ENCODE data around the gene ANKRD11. TPM values are rescaled to one million over a fixed set of nuclear protein-coding genes. Genes with fewer than 3 reads are reported as not detected.

The ANKRD11 gene
- total RNA-seq, 1 experiment from 2014 or later: 266 TPM

Other genes with a start within 250 kb of the ANKRD11 start
- 116 TPM for gene SPG7, start 17.8 kb upstream of the ANKRD11 start, total RNA-seq (2021; ENCODE audit: unreplicated experiment)
- 4,404 TPM for gene RPL13, start 70.1 kb upstream of the ANKRD11 start, total RNA-seq (2021; ENCODE audit: unreplicated experiment)
- gene CPNE7, start 85.2 kb upstream of the ANKRD11 start, total RNA-seq (2021; ENCODE audit: unreplicated experiment): 201 TPM
- gene DPEP1, start 123.1 kb upstream of the ANKRD11 start, total RNA-seq (2021; ENCODE audit: unreplicated experiment): 1.1 TPM
- 158 TPM for gene CHMP1A, start 167.1 kb upstream of the ANKRD11 start, total RNA-seq (2021; ENCODE audit: unreplicated experiment)
- 24.9 TPM for gene SPATA33, start 167.3 kb upstream of the ANKRD11 start, total RNA-seq (2021; ENCODE audit: unreplicated experiment)
- gene CDK10, start 196.1 kb upstream of the ANKRD11 start, total RNA-seq (2021; ENCODE audit: unreplicated experiment): 165 TPM
- gene SPATA2L, start 211.1 kb upstream of the ANKRD11 start, total RNA-seq (2021; ENCODE audit: unreplicated experiment): 50.5 TPM
- gene VPS9D1, start 230.3 kb upstream of the ANKRD11 start, total RNA-seq (2021; ENCODE audit: unreplicated experiment): 4.2 TPM
- gene ZNF276, start 231.0 kb upstream of the ANKRD11 start, total RNA-seq (2021; ENCODE audit: unreplicated experiment): 49.9 TPM

All from HCT116 (cell line).